Measurements from ENCODE around the gene ASTL. TPM values are rescaled to one million over a fixed set of nuclear protein-coding genes. Genes with fewer than 3 reads are reported as not detected.
"Not testable (repeated sequence)": the region's sequence is repeated elsewhere in the genome, so short reads cannot be mapped to it uniquely, and the experiment has no call there.

ASTL gene
- total RNA-seq, 1 donor from 2014 or later = not detected

GRCh38 chr2:96089356-96090195 lies 48.7 kb downstream of the ASTL start:
- Mint-ChIP-seq H3K9me3 (no peaks in the 10 kb centered on the region), H3K27ac (no peak overlapping the region), H3K36me3 (no peaks in the 10 kb centered on the region), H3K4me1 (ENCODE audit: unreplicated experiment) (peaks cover 12% of the 10 kb centered on the region), H3K27me3 (no peaks in the 10 kb centered on the region), H3K4me3 (no peak overlapping the region)
- no peak for TF ChIP-seq CTCF (conservative IDR thresholded peaks at IDR 0.05)
- DNase-seq (ENCODE audit: extremely low spot score, unreplicated experiment) = no peak

GRCh38 chr2:96088340-96089335 lies 49.7 kb downstream of the ASTL start:
- H3K27ac Mint-ChIP-seq = no peak overlapping the region
- no peak for DNase-seq (ENCODE audit: extremely low spot score, unreplicated experiment)
- TF ChIP-seq CTCF (conservative IDR thresholded peaks at IDR 0.05) = no peak
- H3K9me3 Mint-ChIP-seq = no peaks in the 10 kb centered on the region
- no peak overlapping the region for H3K4me3 Mint-ChIP-seq
- H3K36me3 Mint-ChIP-seq = no peaks in the 10 kb centered on the region
- H3K4me1 Mint-ChIP-seq (ENCODE audit: unreplicated experiment) = peaks cover 12% of the 10 kb centered on the region
- no peaks in the 10 kb centered on the region for H3K27me3 Mint-ChIP-seq

GRCh38 chr2:96087130-96087529 lies 51.2 kb downstream of the ASTL start:
- no peak for DNase-seq (ENCODE audit: extremely low spot score, unreplicated experiment)
- H3K27me3 Mint-ChIP-seq = no peaks in the 10 kb centered on the region
- H3K36me3 Mint-ChIP-seq = no peaks in the 10 kb centered on the region
- peaks cover 8% of the 10 kb centered on the region for H3K4me1 Mint-ChIP-seq (ENCODE audit: unreplicated experiment)
- no peaks in the 10 kb centered on the region for H3K9me3 Mint-ChIP-seq
- no peak overlapping the region for H3K27ac Mint-ChIP-seq
- no peak for TF ChIP-seq CTCF (conservative IDR thresholded peaks at IDR 0.05)
- H3K4me3 Mint-ChIP-seq = no peak overlapping the region

- Mint-ChIP-seq H3K27ac (no peak overlapping the region), H3K9me3 (no peaks in the 10 kb centered on the region), H3K36me3 (no peaks in the 10 kb centered on the region), H3K27me3 (no peaks in the 10 kb centered on the region), H3K4me1 (ENCODE audit: unreplicated experiment) (peaks cover 6% of the 10 kb centered on the region), H3K4me3 (no peak overlapping the region)
- TF ChIP-seq CTCF (conservative IDR thresholded peaks at IDR 0.05) = no peak
- no peak for DNase-seq (ENCODE audit: extremely low spot score, unreplicated experiment)
These were observed 52.6 kb downstream of the ASTL start for GRCh38 chr2:96085541-96086355.

- H3K27ac Mint-ChIP-seq; H3K4me3 Mint-ChIP-seq; H3K36me3 Mint-ChIP-seq; H3K27me3 Mint-ChIP-seq; H3K9me3 Mint-ChIP-seq; H3K4me1 Mint-ChIP-seq (ENCODE audit: unreplicated experiment); DNase-seq (ENCODE audit: extremely low spot score, unreplicated experiment): not testable (repeated sequence)
These were observed 53.3 kb downstream of the ASTL start for GRCh38 chr2:96084858-96085518.
